ENCODE measurements around the gene PAX2.

The PAX2 gene

GRCh38 chr10:100779329-100779728 lies 33.9 kb downstream of the PAX2 start:
- TF ChIP-seq CTCF (IDR thresholded peaks at IDR 0.05; ENCODE audit: low read depth, low read length): no peak
- DNase-seq (ENCODE audit: low read depth, low spot score): no peak

GRCh38 chr10:100780324-100780723 lies 34.9 kb downstream of the PAX2 start:
- no peak for TF ChIP-seq CTCF (IDR thresholded peaks at IDR 0.05; ENCODE audit: low read depth, low read length)
- in situ Hi-C loops (cut with HindIII; ENCODE audit: low sequenced_read_pairs): no loop called here
- H3K4me3 ChIP-seq (ENCODE audit: low read depth, low read length): no peak overlapping the region
- no peak for DNase-seq (ENCODE audit: low read depth, low spot score)

More at GRCh38 chr10:100779329-100779728, 33.9 kb downstream of the PAX2 start:
- in situ Hi-C loops (cut with HindIII; ENCODE audit: low sequenced_read_pairs): no loop called here
- H3K4me3 ChIP-seq (ENCODE audit: low read depth, low read length): no peak overlapping the region

DNA sequence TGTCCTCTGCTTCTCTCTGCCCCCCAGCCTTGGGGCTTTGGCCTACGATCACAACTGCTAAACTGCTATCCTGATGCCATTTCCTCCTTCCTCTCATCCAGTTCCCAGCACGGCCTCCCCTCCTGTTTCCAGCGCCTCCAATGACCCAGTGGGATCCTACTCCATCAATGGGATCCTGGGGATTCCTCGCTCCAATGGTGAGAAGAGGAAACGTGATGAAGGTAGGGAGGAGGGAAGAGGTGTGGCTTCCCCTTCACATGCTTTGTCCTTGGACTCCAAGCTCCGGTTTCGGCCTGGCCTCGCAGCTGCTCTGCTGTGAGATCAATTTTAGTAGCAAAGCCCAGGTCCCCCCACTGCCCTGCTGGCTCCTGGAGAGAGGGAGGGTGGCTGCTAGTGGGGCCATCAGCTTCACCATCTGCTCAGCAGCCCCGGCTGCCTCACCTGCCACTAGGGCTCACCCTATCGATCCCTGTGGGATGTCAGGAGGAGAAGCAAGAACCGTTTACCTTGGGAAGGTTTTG lies 35.8 kb downstream of the PAX2 start:
- DNase-seq (ENCODE audit: low read depth, low spot score): no peak
- no peak for TF ChIP-seq CTCF (IDR thresholded peaks at IDR 0.05; ENCODE audit: low read depth, low read length)
- in situ Hi-C loops (cut with HindIII; ENCODE audit: low sequenced_read_pairs): no loop called here
- H3K4me3 ChIP-seq (ENCODE audit: low read depth, low read length): no peak overlapping the region

- no peak for DNase-seq (ENCODE audit: low read depth, low spot score)
- no peak for TF ChIP-seq CTCF (IDR thresholded peaks at IDR 0.05; ENCODE audit: low read depth, low read length)
- H3K4me3 ChIP-seq (ENCODE audit: low read depth, low read length): no peak overlapping the region
- in situ Hi-C loops (cut with HindIII; ENCODE audit: low sequenced_read_pairs): no loop called here
These were observed 37.3 kb downstream of the PAX2 start for GRCh38 chr10:100782461-100783244.

- no peak for DNase-seq (ENCODE audit: low read depth, low spot score)
- H3K4me3 ChIP-seq (ENCODE audit: low read depth, low read length): no peak overlapping the region
- in situ Hi-C loops (cut with HindIII; ENCODE audit: low sequenced_read_pairs): no loop called here
- TF ChIP-seq CTCF (IDR thresholded peaks at IDR 0.05; ENCODE audit: low read depth, low read length): no peak
These were observed 38.7 kb downstream of the PAX2 start for GRCh38 chr10:100784126-100784525.

DNA sequence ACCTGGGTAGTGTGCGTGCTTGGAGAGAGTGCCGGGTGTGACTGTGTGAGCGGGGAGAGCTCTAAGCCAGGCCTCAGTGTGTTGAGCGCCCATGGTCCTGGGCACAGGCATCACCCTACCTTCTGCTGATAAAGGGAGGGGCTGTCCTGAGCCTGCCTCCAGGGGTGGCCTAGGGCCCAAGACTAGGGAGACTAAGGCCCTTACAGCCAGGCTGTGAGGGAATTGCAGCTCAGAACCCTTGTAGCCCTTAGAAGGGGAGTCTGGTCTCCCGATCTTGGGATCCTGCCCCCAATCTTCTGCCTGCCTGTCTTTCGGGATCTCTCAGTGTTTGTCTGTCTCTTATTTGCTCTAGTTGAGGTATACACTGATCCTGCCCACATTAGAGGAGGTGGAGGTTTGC lies 41.2 kb downstream of the PAX2 start:
- no peak overlapping the region for H3K4me3 ChIP-seq (ENCODE audit: low read depth, low read length)
- in situ Hi-C loops (cut with HindIII; ENCODE audit: low sequenced_read_pairs): no loop called here
- DNase-seq (ENCODE audit: low read depth, low spot score): no peak
- no peak for TF ChIP-seq CTCF (IDR thresholded peaks at IDR 0.05; ENCODE audit: low read depth, low read length)

Data from astrocyte of the spinal cord (primary cell).